H1 (cell line): Measurements from ENCODE around the gene RARB. TPM values are rescaled to one million over a fixed set of nuclear protein-coding genes. Genes with fewer than 3 reads are reported as not detected.

Experiments used
- CTCF ChIA-PET: fragments of 300-600 bp; sonication (Branson Sonifier 250); formaldehyde crosslinking; loops from one replicate; lab custom pipeline; 2021; ENCODE audit not compliant: partially characterized antibody; lab: Charles Lee
- POLR2A ChIA-PET: fragments of 300-600 bp; sonication (Branson Sonifier 250); formaldehyde crosslinking; loops from one replicate; lab custom pipeline; 2021; ENCODE audit warnings: inconsistent platforms; ENCODE audit not compliant: partially characterized antibody; lab: Charles Lee
- DNase-seq, 2 experiments: peaks; one replicate each; pipeline versions ENCODE4 v3.0.0 to v3.0.0-alpha.2; 2010 to 2022; ENCODE audit warnings: low spot score in 2 of 2, low read depth in 1 of 2, mixed read lengths in 1 of 2
- FAIRE-seq: peaks from 2 replicates; lab custom pipeline; 2011; peaks lifted over from hg19 to GRCh38; lab: Jason Lieb, UNC
- H2AFZ ChIP-seq: 2 replicates; pipeline ENCODE4 v1.8.1; 2012; ENCODE audit warnings: low read length, inconsistent platforms
- H2AK5ac ChIP-seq: 2 replicates; pipeline ENCODE4 v1.6.1; 2013; ENCODE audit warnings: low read depth, low read length
- H2BK120ac ChIP-seq: replicated peaks from 2 replicates; pipeline ENCODE3; 2013; ENCODE audit warnings: low read depth, low read length, inconsistent platforms
- H2BK12ac ChIP-seq: 2 replicates; pipeline ENCODE4 v1.6.1; 2013; ENCODE audit warnings: low read depth, low read length
- H2BK15ac ChIP-seq: 2 replicates; pipeline ENCODE4 v1.6.1; 2013; ENCODE audit warnings: low read length
- H2BK20ac ChIP-seq: 2 replicates; pipeline ENCODE4 v1.6.1; 2013; ENCODE audit warnings: low read length
- H2BK5ac ChIP-seq: 2 replicates; pipeline ENCODE4 v1.6.1; 2013; ENCODE audit warnings: low read depth, low read length
- H3K14ac ChIP-seq: 2 replicates; pipeline ENCODE4 v1.6.1; 2013; ENCODE audit warnings: inconsistent platforms; ENCODE audit not compliant: insufficient read length
- H3K18ac ChIP-seq: 2 replicates; pipeline ENCODE4 v1.6.1; 2013; ENCODE audit warnings: low read length; ENCODE audit errors: extremely low read depth
- H3K23ac ChIP-seq: 2 replicates; pipeline ENCODE4 v1.6.1; 2013; ENCODE audit warnings: inconsistent platforms; ENCODE audit not compliant: insufficient read length
- H3K23me2 ChIP-seq: 2 replicates; pipeline ENCODE4 v1.6.1; 2013; ENCODE audit warnings: low read depth, low read length
- H3K27ac ChIP-seq: 2 replicates; pipeline ENCODE4 v1.6.1; 2011; ENCODE audit warnings: low read depth, low read length, inconsistent platforms
- H3K27me3 ChIP-seq, 4 experiments: replicated peaks in 1 of 4; 1 replicate in 1 of 4; 2 replicates in 3 of 4; pipeline versions ENCODE4 v1.6.1 to v1.8.1; 2011 to 2013; ENCODE audit warnings: low read length in 3 of 4, mild to moderate bottlenecking in 3 of 4, inconsistent platforms in 2 of 4, mixed read lengths in 2 of 4, moderate library complexity in 1 of 4; ENCODE audit not compliant: control insufficient read depth in 3 of 4, insufficient read depth in 3 of 4; ENCODE audit errors: extremely low read depth in 1 of 4
- H3K36me3 ChIP-seq, 4 experiments: 2 replicates each; pipeline versions ENCODE4 v1.6.1 to v1.8.1; 2011 to 2013; ENCODE audit warnings: mild to moderate bottlenecking in 4 of 4, low read length in 3 of 4, moderate library complexity in 2 of 4, control low read depth in 1 of 4, inconsistent platforms in 1 of 4; ENCODE audit not compliant: insufficient read depth in 4 of 4, control insufficient read depth in 2 of 4
- H3K4ac ChIP-seq: replicated peaks from 2 replicates; pipeline ENCODE3; 2013; ENCODE audit warnings: low read length, low read depth, mixed read lengths, inconsistent platforms; ENCODE audit not compliant: insufficient read length
- H3K4me1 ChIP-seq, 4 experiments: replicated peaks in 1 of 4; 1 replicate in 1 of 4; 2 replicates in 3 of 4; pipeline versions ENCODE4 v1.6.1 to v1.8.1; 2011 to 2013; ENCODE audit warnings: low read length in 3 of 4, inconsistent platforms in 2 of 4, mixed read lengths in 1 of 4; ENCODE audit not compliant: insufficient read depth in 4 of 4, control insufficient read depth in 3 of 4
- H3K4me2 ChIP-seq, 2 experiments: 2 replicates each; pipeline versions ENCODE4 v1.6.1 to v1.8.1; 2011 to 2013; ENCODE audit warnings: low read depth in 2 of 2, low read length in 2 of 2, control low read depth in 1 of 2, inconsistent platforms in 1 of 2, mild to moderate bottlenecking in 1 of 2; ENCODE audit not compliant: insufficient read depth in 1 of 2
- H3K4me3 ChIP-seq, 4 experiments: fragments of 200-600, 300-600 bp in 1 of 4; sonication (generic), shearing (Covaris generic), sonication (Bioruptor Twin) in 1 of 4; 2 replicates each; pipeline versions ENCODE4 v1.5.1 to v1.8.1; 2011 to 2016; ENCODE audit warnings: low read length in 4 of 4, low read depth in 3 of 4, control low read depth in 2 of 4, inconsistent platforms in 2 of 4, mild to moderate bottlenecking in 2 of 4, mixed read lengths in 1 of 4, moderate library complexity in 1 of 4; ENCODE audit not compliant: insufficient read depth in 2 of 4; ENCODE audit errors: extremely low read depth in 1 of 4
- H3K56ac ChIP-seq: replicated peaks from 2 replicates; pipeline ENCODE3; 2013; ENCODE audit warnings: low read depth, mild to moderate bottlenecking, mixed read lengths, low read length, inconsistent platforms; ENCODE audit not compliant: insufficient read length
- H3K79me1 ChIP-seq: 2 replicates; pipeline ENCODE4 v1.6.1; 2013; ENCODE audit warnings: low read depth, low read length, control low read depth
- H3K79me2 ChIP-seq, 2 experiments: 2 replicates each; pipeline versions ENCODE4 v1.6.1 to v1.8.1; 2012 to 2013; ENCODE audit warnings: low read length in 2 of 2, mild to moderate bottlenecking in 2 of 2, inconsistent platforms in 1 of 2; ENCODE audit not compliant: insufficient read depth in 2 of 2, control insufficient read depth in 1 of 2
- H3K9ac ChIP-seq, 4 experiments: replicated peaks in 1 of 4; 1 replicate in 1 of 4; 2 replicates in 3 of 4; pipeline versions ENCODE4 v1.6.1 to v1.8.1; 2011 to 2013; ENCODE audit warnings: low read depth in 3 of 4, low read length in 3 of 4, control low read depth in 2 of 4, mild to moderate bottlenecking in 2 of 4, moderate library complexity in 2 of 4, inconsistent platforms in 1 of 4; ENCODE audit errors: extremely low read depth in 1 of 4
- H3K9me3 ChIP-seq, 2 experiments: 2 replicates each; pipeline versions ENCODE4 v1.6.1 to v1.8.1; 2012 to 2013; ENCODE audit warnings: mild to moderate bottlenecking in 2 of 2, moderate library complexity in 2 of 2, control low read depth in 1 of 2, inconsistent platforms in 1 of 2, low read depth in 1 of 2, low read length in 1 of 2, mixed read lengths in 1 of 2; ENCODE audit not compliant: insufficient read depth in 2 of 2
- H4K20me1 ChIP-seq, 2 experiments: replicated peaks in 1 of 2; 2 replicates each; pipeline versions ENCODE3 to v1.8.1; 2011 to 2013; ENCODE audit warnings: inconsistent platforms in 2 of 2, low read length in 2 of 2, mild to moderate bottlenecking in 1 of 2; ENCODE audit not compliant: insufficient read depth in 2 of 2, control insufficient read depth in 1 of 2
- H4K5ac ChIP-seq: 2 replicates; pipeline ENCODE4 v1.6.1; 2013; ENCODE audit warnings: low read length, low read depth, mixed read lengths, inconsistent platforms; ENCODE audit not compliant: insufficient read length
- H4K8ac ChIP-seq: 2 replicates; pipeline ENCODE4 v1.8.0; 2013; ENCODE audit warnings: mild to moderate bottlenecking, moderate library complexity, low read length, inconsistent platforms; ENCODE audit not compliant: insufficient read depth; ENCODE audit errors: extremely low read depth
- H4K91ac ChIP-seq: replicated peaks from 2 replicates; pipeline ENCODE3; 2013; ENCODE audit warnings: low read length, mixed read lengths, inconsistent platforms; ENCODE audit not compliant: insufficient read length
- CHD1 ChIP-seq: IDR thresholded peaks from 2 replicates; pipeline ENCODE4 v1.6.1; 2012; ENCODE audit warnings: low read depth, low read length, improper control_type of control experiment
- CTCF ChIP-seq, 3 experiments: IDR thresholded peaks; 1 replicate in 2 of 3; 2 replicates in 1 of 3; pipeline versions ENCODE4 v1.5.1 to v1.6.1; 2011; ENCODE audit warnings: low read length in 3 of 3, mild to moderate bottlenecking in 3 of 3, inconsistent platforms in 2 of 3, low read depth in 1 of 3, moderate library complexity in 1 of 3; ENCODE audit not compliant: insufficient read depth in 1 of 3; ENCODE audit errors: control extremely low read depth in 1 of 3
- GABPA ChIP-seq: IDR thresholded peaks from 2 replicates; pipeline ENCODE4 v1.6.1; 2011; ENCODE audit warnings: mild to moderate bottlenecking, low read length, moderate library complexity, borderline replicate concordance; ENCODE audit not compliant: insufficient read depth
- KDM4A ChIP-seq: IDR thresholded peaks from one replicate; pipeline ENCODE4 v1.7.1; 2012; ENCODE audit warnings: low read depth, mild to moderate bottlenecking, moderate library complexity, low read length, inconsistent platforms; ENCODE audit not compliant: severe bottlenecking
- PHF8 ChIP-seq: fragments of 200-600 bp; sonication (generic); conservative IDR thresholded peaks from 2 replicates; pipeline ENCODE4 v1.7.1; 2012; ENCODE audit warnings: low read depth, mild to moderate bottlenecking, inconsistent platforms, low read length, moderate library complexity
- RAD21 ChIP-seq, 2 experiments: IDR thresholded peaks in 1 of 2; conservative IDR thresholded peaks in 1 of 2; 2 replicates each; pipeline ENCODE4 v1.6.1; 2011; ENCODE audit warnings: low read depth in 2 of 2, low read length in 2 of 2, improper control_type of control experiment in 1 of 2, inconsistent platforms in 1 of 2, mild to moderate bottlenecking in 1 of 2, moderate library complexity in 1 of 2
- RFX5 ChIP-seq: IDR thresholded peaks from 2 replicates; pipeline ENCODE4 v1.6.1; 2011; ENCODE audit warnings: low read depth, low read length, improper control_type of control experiment, borderline replicate concordance
- SIX5 ChIP-seq: IDR thresholded peaks from 2 replicates; pipeline ENCODE4 v1.6.1; 2011; ENCODE audit warnings: mild to moderate bottlenecking, low read depth, low read length
- TAF7 ChIP-seq: optimal IDR thresholded peaks from 2 replicates; pipeline ENCODE3; 2011; ENCODE audit warnings: low read depth, mild to moderate bottlenecking, inconsistent platforms, low read length, moderate library complexity, borderline replicate concordance
- USF2 ChIP-seq: IDR thresholded peaks from 2 replicates; pipeline ENCODE4 v1.6.1; 2011; ENCODE audit warnings: low read length, improper control_type of control experiment
- WGBS, 2 experiments: shearing (Covaris generic) in 1 of 2; methylation state at CpG; one replicate each; pipeline versions ENCODE4 v1.1.6 to v1.1.7; 2013 to 2015; ENCODE audit warnings: low lambda C conversion rate in 2 of 2, mixed read lengths in 2 of 2, inconsistent platforms in 1 of 2, low coverage in 1 of 2, missing lambda C conversion rate in 1 of 2; ENCODE audit not compliant: insufficient replicate concordance in 2 of 2, insufficient coverage in 1 of 2, insufficient read length in 1 of 2; ENCODE audit errors: extremely low coverage in 1 of 2, missing lambda C conversion rate in 1 of 2; 5-methylcytosine and 5-hydroxymethylcytosine counted together
- polyA plus RNA-seq, 7 experiments: library from polyadenylated mRNA; depleted of rRNA in 3 of 7; stranded (reverse) in 5 of 7; unstranded in 2 of 7; fragments of >200 nt in 5 of 7; fragments of 200-250 nt in 2 of 7; gene quantifications; 1 replicate in 5 of 7; 2 replicates in 1 of 7; 4 replicates in 1 of 7; pipeline versions ENCODE4 v1.2.1 to v1.2.3, GENCODE V29; 2011 to 2013; ENCODE audit warnings: missing spikeins in 2 of 7, mixed read lengths in 2 of 7
- total RNA-seq: library from RNA; stranded (reverse); fragmentation: NEBNext Ultra II Directional; extraction: Animal tissue kit (Norgen Biotek cat#: 25700); gene quantifications from 2 replicates; pipeline ENCODE4 v1.2.1, GENCODE V29; 2021

The RARB gene
- total and polyA plus RNA-seq, 2 of the 8 experiments (the other 6 are each of a cell fraction or from before 2014, with no cell fraction given), result 0.15 to 0.22 TPM

- CTCF ChIA-PET, result no interaction called here
- no peak overlapping the region for H2AFZ ChIP-seq
- H4K20me1 ChIP-seq, result no peaks in the 10 kb centered on the region
- H3K27me3 ChIP-seq, result no peaks in the 10 kb centered on the region
- no peak for DNase-seq
- no peaks in the 10 kb centered on the region for H3K79me1 ChIP-seq
- no peak overlapping the region for H2BK120ac ChIP-seq
- H2BK20ac ChIP-seq, result no peak overlapping the region
- H3K4ac ChIP-seq, result no peak overlapping the region
- no peaks in the 10 kb centered on the region for H3K4me1 ChIP-seq
- H3K14ac ChIP-seq, result no peak overlapping the region
- no peak overlapping the region for H3K56ac ChIP-seq
- H4K91ac ChIP-seq, result no peak overlapping the region
- no peak overlapping the region for H2BK12ac ChIP-seq
- no peak overlapping the region for H2AK5ac ChIP-seq
- no peak overlapping the region for H2BK15ac ChIP-seq
- no peaks in the 10 kb centered on the region for H3K9me3 ChIP-seq
- H4K5ac ChIP-seq, result no peak overlapping the region
- no peak overlapping the region for H4K8ac ChIP-seq
- H3K18ac ChIP-seq, result no peak overlapping the region
- H3K23me2 ChIP-seq, result no peaks in the 10 kb centered on the region; the same call in 1 of the 2 replicates
- POLR2A ChIA-PET, result no interaction called here
- H3K36me3 ChIP-seq, result no peaks in the 10 kb centered on the region
- no peak overlapping the region for H3K9ac ChIP-seq
- no peak overlapping the region for H3K4me3 ChIP-seq
- H3K23ac ChIP-seq, result no peak overlapping the region
- H3K79me2 ChIP-seq, result no peaks in the 10 kb centered on the region
- FAIRE-seq, result no peak
- H2BK5ac ChIP-seq, result no peak overlapping the region
- 83% methylated on average over 7 of the region's 7 CpGs; no CpG with 5 or more reads in 1 of the 2 experiments for WGBS, 2 experiments
- H3K4me2 ChIP-seq, result no peak overlapping the region
- no peak overlapping the region for H3K27ac ChIP-seq
- TF ChIP-seq KDM4A (no peak), USF2 (no peak), CHD1 (no peak), CTCF (IDR thresholded peaks at IDR 0.05; ENCODE audit: control extremely low read depth in 1 of 3, insufficient read depth in 1 of 3, low read depth in 1 of 3, low read length in 3 of 3) (no peak), PHF8 (no peak), TAF7 (no peak), RFX5 (no peak), RAD21 (IDR thresholded peaks at IDR 0.05 in 1 of 2, conservative IDR thresholded peaks at IDR 0.05 in 1 of 2; ENCODE audit: low read depth in 2 of 2, low read length in 2 of 2) (no peak), GABPA (no peak), SIX5 (no peak)
Observed at GRCh38 chr3:25554376-25554775, 126.3 kb downstream of the RARB start.
